Activated CD4-positive, alpha-beta T cell treated with anti-CD3 and anti-CD28 coated beads, Interleukin-2, Interleukin-4, amounts not matched to agents 100 ng/mL and 50 ng/mL, durations not matched to agents 16 hours and 8 hours (primary cell): ENCODE results near the gene TESPA1.
A peak's percentile ranks its signal among the peaks of the same experiment; 100 is the strongest.
"Not testable (repeated sequence)": the region's sequence is repeated elsewhere in the genome, so short reads cannot be mapped to it uniquely, and the experiment has no call there.

Experiments used
- DNase-seq: peaks from one replicate; pipeline ENCODE4 v3.0.0-alpha.2; 2020; ENCODE audit warnings: low spot score

Gene TESPA1

GRCh38 chr12:54984658-54985376 lies at the start of gene TESPA1:
TSS of gene TESPA1 (minus strand) at chr12:54984762. CDS start at chr12:54974562, 10,200 bp downstream.
- DNase-seq, result peak; percentile 92

GRCh38 chr12:55034218-55034617 lies 49.7 kb upstream of the TESPA1 start:
- DNase-seq, result no peak

GRCh38 chr12:55025508-55025907 lies 40.9 kb upstream of the TESPA1 start:
- DNase-seq, result no peak

- DNase-seq, result no peak
These were observed 40.0 kb upstream of the TESPA1 start for GRCh38 chr12:55024575-55024974.

- DNase-seq, result no peak
These were observed 35.2 kb upstream of the TESPA1 start, which contains the start of gene NEUROD4 for GRCh38 chr12:55019784-55020183. TSS of gene NEUROD4 (plus strand) at chr12:55019974. CDS start at chr12:55026440, 6,466 bp downstream.

GRCh38 chr12:55017416-55017925 lies 32.9 kb upstream of the TESPA1 start:
- no peak for DNase-seq

- DNase-seq, result no peak
These were observed 24.5 kb upstream of the TESPA1 start for GRCh38 chr12:55008944-55009585.

GRCh38 chr12:55002355-55002754 lies 17.8 kb upstream of the TESPA1 start:
- DNase-seq, result no peak

- DNase-seq, result no peak
These were observed 16.8 kb upstream of the TESPA1 start for GRCh38 chr12:55001198-55001868.

- DNase-seq, result no peak
These were observed 14.5 kb upstream of the TESPA1 start for GRCh38 chr12:54998958-54999510.

GRCh38 chr12:54997929-54998522 lies 13.5 kb upstream of the TESPA1 start:
- DNase-seq, result no peak

GRCh38 chr12:54996205-54996604 lies 11.6 kb upstream of the TESPA1 start:
- no peak for DNase-seq

- DNase-seq, result peak; percentile 66
These were observed 8.7 kb upstream of the TESPA1 start for GRCh38 chr12:54993181-54993835.

- DNase-seq, result no peak
These were observed 7.4 kb upstream of the TESPA1 start for GRCh38 chr12:54991991-54992375.

- peak; percentile 62 for DNase-seq
These were observed 6.8 kb upstream of the TESPA1 start for GRCh38 chr12:54991161-54991990.

GRCh38 chr12:54989829-54990228 lies 5.3 kb upstream of the TESPA1 start:
- DNase-seq, result no peak

GRCh38 chr12:54988402-54989054 lies 4.0 kb upstream of the TESPA1 start:
- DNase-seq, result no peak

GRCh38 chr12:54987611-54988231 lies 3.2 kb upstream of the TESPA1 start:
- no peak for DNase-seq

- not testable (repeated sequence) for DNase-seq
These were observed 2.2 kb upstream of the TESPA1 start for GRCh38 chr12:54986773-54987172.
